GM18520 (cell line): ENCODE data around the gene INTS6L.

ENCODE experiments used
- ATAC-seq: cut with Tn5 transposase; IDR thresholded peaks from one replicate; pipeline ENCODE4 v1.9.1; 2021; ENCODE audit not compliant: unreplicated experiment

Gene INTS6L

GRCh38 chrX:135520553-135521404 lies at the start of gene INTS6L:
INTS6L (plus strand) TSS chrX:135520660; CDS start chrX:135520993, 333 bp downstream.
- peak; percentile 80 for ATAC-seq

- no peak for ATAC-seq
These were observed 44.1 kb upstream of the INTS6L start for GRCh38 chrX:135476378-135476777.

GRCh38 chrX:135477576-135477975 lies 42.9 kb upstream of the INTS6L start:
- no peak for ATAC-seq

GRCh38 chrX:135480076-135480475 lies 40.4 kb upstream of the INTS6L start:
- ATAC-seq: no peak

GRCh38 chrX:135481696-135482179 lies 38.7 kb upstream of the INTS6L start:
- no peak for ATAC-seq

GRCh38 chrX:135484641-135485289 lies 35.7 kb upstream of the INTS6L start:
- no peak for ATAC-seq

- ATAC-seq: peak; percentile 70
These were observed 30.9 kb upstream of the INTS6L start for GRCh38 chrX:135489542-135489941.

GRCh38 chrX:135490979-135491514 lies 29.4 kb upstream of the INTS6L start:
- ATAC-seq: no peak

- no peak for ATAC-seq
These were observed 26.0 kb upstream of the INTS6L start for GRCh38 chrX:135494453-135494852.

GRCh38 chrX:135497736-135498135 lies 22.7 kb upstream of the INTS6L start:
- ATAC-seq: no peak

GRCh38 chrX:135498236-135498635 lies 22.2 kb upstream of the INTS6L start:
- ATAC-seq: no peak

GRCh38 chrX:135505351-135505750 lies 15.1 kb upstream of the INTS6L start:
- ATAC-seq: no peak

GRCh38 chrX:135509885-135510284 lies 10.6 kb upstream of the INTS6L start:
- no peak for ATAC-seq

GRCh38 chrX:135512508-135513129 lies 7.8 kb upstream of the INTS6L start:
- ATAC-seq: no peak

- ATAC-seq: no peak
These were observed 7.3 kb upstream of the INTS6L start for GRCh38 chrX:135513130-135513515.

- no peak for ATAC-seq
These were observed 4.1 kb upstream of the INTS6L start for GRCh38 chrX:135516376-135516775.

GRCh38 chrX:135518161-135518560 lies 2.3 kb upstream of the INTS6L start:
- ATAC-seq: no peak

GRCh38 chrX:135520022-135520552 lies 373 bp upstream of the INTS6L start:
- no peak for ATAC-seq

GRCh38 chrX:135521405-135522131 lies 1.1 kb downstream of the INTS6L start:
- ATAC-seq: peak; percentile 43

- no peak for ATAC-seq
These were observed 1.7 kb downstream of the INTS6L start for GRCh38 chrX:135522132-135522530.
